H1 (cell line): ENCODE data around the gene CTRL. TPM values are rescaled to one million over a fixed set of nuclear protein-coding genes. Genes with fewer than 3 reads are reported as not detected.

Experiments used
- ATF2 ChIP-seq: IDR thresholded peaks from 2 replicates; pipeline ENCODE4 v1.6.1; 2012; ENCODE audit warnings: low read length, inconsistent platforms
- CBX8 ChIP-seq: fragments of 300-800, 300-1000 bp; sonication (generic); IDR thresholded peaks from 2 replicates; pipeline ENCODE4 v1.7.1; 2016; ENCODE audit warnings: low read depth, low read length, borderline replicate concordance
- GABPA ChIP-seq: IDR thresholded peaks from 2 replicates; pipeline ENCODE4 v1.6.1; 2011; ENCODE audit warnings: mild to moderate bottlenecking, low read length, moderate library complexity, borderline replicate concordance; ENCODE audit not compliant: insufficient read depth
- JUN ChIP-seq: IDR thresholded peaks from 2 replicates; pipeline ENCODE4 v1.6.1; 2011; ENCODE audit warnings: low read depth, mild to moderate bottlenecking, improper control_type of control experiment, low read length
- JUND ChIP-seq: IDR thresholded peaks from 2 replicates; pipeline ENCODE4 v1.6.1; 2011; ENCODE audit warnings: mild to moderate bottlenecking, improper control_type of control experiment, low read length
- POLR2AphosphoS5 ChIP-seq: IDR thresholded peaks from 2 replicates; pipeline ENCODE4 v1.6.1; 2011; ENCODE audit warnings: low read depth, low read length
- SIX5 ChIP-seq: IDR thresholded peaks from 2 replicates; pipeline ENCODE4 v1.6.1; 2011; ENCODE audit warnings: mild to moderate bottlenecking, low read depth, low read length
- TCF12 ChIP-seq: IDR thresholded peaks from 2 replicates; pipeline ENCODE4 v1.6.1; 2011; ENCODE audit warnings: low read depth, mild to moderate bottlenecking, low read length
- polyA plus RNA-seq, 7 experiments: library from polyadenylated mRNA; depleted of rRNA in 3 of 7; stranded (reverse) in 5 of 7; unstranded in 2 of 7; fragments of >200 nt in 5 of 7; fragments of 200-250 nt in 2 of 7; gene quantifications; 1 replicate in 5 of 7; 2 replicates in 1 of 7; 4 replicates in 1 of 7; pipeline versions ENCODE4 v1.2.1 to v1.2.3, GENCODE V29; 2011 to 2013; ENCODE audit warnings: missing spikeins in 2 of 7, mixed read lengths in 2 of 7
- total RNA-seq: library from RNA; stranded (reverse); fragmentation: NEBNext Ultra II Directional; extraction: Animal tissue kit (Norgen Biotek cat#: 25700); gene quantifications from 2 replicates; pipeline ENCODE4 v1.2.1, GENCODE V29; 2021
- TF ChIP-seq, protein P1 (sequence below): fragments of 300-600 bp; sonication (generic); IDR thresholded peaks from 2 replicates; pipeline ENCODE4 v1.7.1; 2012; ENCODE audit warnings: low read length, moderate library complexity, mild to moderate bottlenecking, inconsistent platforms; ENCODE audit not compliant: insufficient replicate concordance

The CTRL gene
- total and polyA plus RNA-seq, 2 of the 8 experiments (the other 6 are each of a cell fraction or from before 2014, with no cell fraction given) = 1.7 to 4.2 TPM

GRCh38 chr16:67935402-67936123, 3.9 kb upstream of the CTRL start (continued):
- TF ChIP-seq ATF2 (0 out of 2 replicates have a peak, but pooled peaks have one; percentile 78), CBX8 (no peak), JUND (no peak), TCF12 (no peak), GABPA (peak; percentile 83), POLR2AphosphoS5 (peak; percentile 92), SIX5 (no peak), JUN (no peak)
- TF ChIP-seq, protein P1, sequence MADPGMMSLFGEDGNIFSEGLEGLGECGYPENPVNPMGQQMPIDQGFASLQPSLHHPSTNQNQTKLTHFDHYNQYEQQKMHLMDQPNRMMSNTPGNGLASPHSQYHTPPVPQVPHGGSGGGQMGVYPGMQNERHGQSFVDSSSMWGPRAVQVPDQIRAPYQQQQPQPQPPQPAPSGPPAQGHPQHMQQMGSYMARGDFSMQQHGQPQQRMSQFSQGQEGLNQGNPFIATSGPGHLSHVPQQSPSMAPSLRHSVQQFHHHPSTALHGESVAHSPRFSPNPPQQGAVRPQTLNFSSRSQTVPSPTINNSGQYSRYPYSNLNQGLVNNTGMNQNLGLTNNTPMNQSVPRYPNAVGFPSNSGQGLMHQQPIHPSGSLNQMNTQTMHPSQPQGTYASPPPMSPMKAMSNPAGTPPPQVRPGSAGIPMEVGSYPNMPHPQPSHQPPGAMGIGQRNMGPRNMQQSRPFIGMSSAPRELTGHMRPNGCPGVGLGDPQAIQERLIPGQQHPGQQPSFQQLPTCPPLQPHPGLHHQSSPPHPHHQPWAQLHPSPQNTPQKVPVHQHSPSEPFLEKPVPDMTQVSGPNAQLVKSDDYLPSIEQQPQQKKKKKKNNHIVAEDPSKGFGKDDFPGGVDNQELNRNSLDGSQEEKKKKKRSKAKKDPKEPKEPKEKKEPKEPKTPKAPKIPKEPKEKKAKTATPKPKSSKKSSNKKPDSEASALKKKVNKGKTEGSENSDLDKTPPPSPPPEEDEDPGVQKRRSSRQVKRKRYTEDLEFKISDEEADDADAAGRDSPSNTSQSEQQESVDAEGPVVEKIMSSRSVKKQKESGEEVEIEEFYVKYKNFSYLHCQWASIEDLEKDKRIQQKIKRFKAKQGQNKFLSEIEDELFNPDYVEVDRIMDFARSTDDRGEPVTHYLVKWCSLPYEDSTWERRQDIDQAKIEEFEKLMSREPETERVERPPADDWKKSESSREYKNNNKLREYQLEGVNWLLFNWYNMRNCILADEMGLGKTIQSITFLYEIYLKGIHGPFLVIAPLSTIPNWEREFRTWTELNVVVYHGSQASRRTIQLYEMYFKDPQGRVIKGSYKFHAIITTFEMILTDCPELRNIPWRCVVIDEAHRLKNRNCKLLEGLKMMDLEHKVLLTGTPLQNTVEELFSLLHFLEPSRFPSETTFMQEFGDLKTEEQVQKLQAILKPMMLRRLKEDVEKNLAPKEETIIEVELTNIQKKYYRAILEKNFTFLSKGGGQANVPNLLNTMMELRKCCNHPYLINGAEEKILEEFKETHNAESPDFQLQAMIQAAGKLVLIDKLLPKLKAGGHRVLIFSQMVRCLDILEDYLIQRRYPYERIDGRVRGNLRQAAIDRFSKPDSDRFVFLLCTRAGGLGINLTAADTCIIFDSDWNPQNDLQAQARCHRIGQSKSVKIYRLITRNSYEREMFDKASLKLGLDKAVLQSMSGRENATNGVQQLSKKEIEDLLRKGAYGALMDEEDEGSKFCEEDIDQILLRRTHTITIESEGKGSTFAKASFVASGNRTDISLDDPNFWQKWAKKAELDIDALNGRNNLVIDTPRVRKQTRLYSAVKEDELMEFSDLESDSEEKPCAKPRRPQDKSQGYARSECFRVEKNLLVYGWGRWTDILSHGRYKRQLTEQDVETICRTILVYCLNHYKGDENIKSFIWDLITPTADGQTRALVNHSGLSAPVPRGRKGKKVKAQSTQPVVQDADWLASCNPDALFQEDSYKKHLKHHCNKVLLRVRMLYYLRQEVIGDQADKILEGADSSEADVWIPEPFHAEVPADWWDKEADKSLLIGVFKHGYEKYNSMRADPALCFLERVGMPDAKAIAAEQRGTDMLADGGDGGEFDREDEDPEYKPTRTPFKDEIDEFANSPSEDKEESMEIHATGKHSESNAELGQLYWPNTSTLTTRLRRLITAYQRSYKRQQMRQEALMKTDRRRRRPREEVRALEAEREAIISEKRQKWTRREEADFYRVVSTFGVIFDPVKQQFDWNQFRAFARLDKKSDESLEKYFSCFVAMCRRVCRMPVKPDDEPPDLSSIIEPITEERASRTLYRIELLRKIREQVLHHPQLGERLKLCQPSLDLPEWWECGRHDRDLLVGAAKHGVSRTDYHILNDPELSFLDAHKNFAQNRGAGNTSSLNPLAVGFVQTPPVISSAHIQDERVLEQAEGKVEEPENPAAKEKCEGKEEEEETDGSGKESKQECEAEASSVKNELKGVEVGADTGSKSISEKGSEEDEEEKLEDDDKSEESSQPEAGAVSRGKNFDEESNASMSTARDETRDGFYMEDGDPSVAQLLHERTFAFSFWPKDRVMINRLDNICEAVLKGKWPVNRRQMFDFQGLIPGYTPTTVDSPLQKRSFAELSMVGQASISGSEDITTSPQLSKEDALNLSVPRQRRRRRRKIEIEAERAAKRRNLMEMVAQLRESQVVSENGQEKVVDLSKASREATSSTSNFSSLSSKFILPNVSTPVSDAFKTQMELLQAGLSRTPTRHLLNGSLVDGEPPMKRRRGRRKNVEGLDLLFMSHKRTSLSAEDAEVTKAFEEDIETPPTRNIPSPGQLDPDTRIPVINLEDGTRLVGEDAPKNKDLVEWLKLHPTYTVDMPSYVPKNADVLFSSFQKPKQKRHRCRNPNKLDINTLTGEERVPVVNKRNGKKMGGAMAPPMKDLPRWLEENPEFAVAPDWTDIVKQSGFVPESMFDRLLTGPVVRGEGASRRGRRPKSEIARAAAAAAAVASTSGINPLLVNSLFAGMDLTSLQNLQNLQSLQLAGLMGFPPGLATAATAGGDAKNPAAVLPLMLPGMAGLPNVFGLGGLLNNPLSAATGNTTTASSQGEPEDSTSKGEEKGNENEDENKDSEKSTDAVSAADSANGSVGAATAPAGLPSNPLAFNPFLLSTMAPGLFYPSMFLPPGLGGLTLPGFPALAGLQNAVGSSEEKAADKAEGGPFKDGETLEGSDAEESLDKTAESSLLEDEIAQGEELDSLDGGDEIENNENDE = no peak
